MCF 10A (cell line): Measurements from ENCODE around the gene FAM174A. TPM values are rescaled to one million over a fixed set of nuclear protein-coding genes. Genes with fewer than 3 reads are reported as not detected.

Source experiments
- Bru-seq: library from RNA; stranded (reverse); fragments of 400-500 nt; gene quantifications from one replicate; lab custom pipeline; 2021; lab: Mats Ljungman, UMichigan
- BruChase-seq, 2 experiments: library from RNA; stranded (reverse); fragments of 400-500 nt; gene quantifications; one replicate each; lab custom pipeline; 2021; lab: Mats Ljungman, UMichigan
- BruUV-seq: library from RNA; stranded (reverse); fragments of 400-500 nt; replicated peaks from 2 replicates; lab custom pipeline; 2021; lab: Mats Ljungman, UMichigan
- CTCF ChIA-PET: fragments of 300-600 bp; sonication (Branson Sonifier 250); formaldehyde crosslinking; extraction: SDS; loops from one replicate; lab custom pipeline; 2021; ENCODE audit warnings: antibody characterized with exemption, inconsistent platforms; lab: Yijun Ruan, JAX
- POLR2A ChIA-PET: fragments of 300-600, 350-650 bp; sonication (Branson Sonifier 250); formaldehyde crosslinking; extraction: SDS; loops from one replicate; lab custom pipeline; 2020; ENCODE audit warnings: antibody characterized with exemption, inconsistent platforms; lab: Yijun Ruan, JAX
- DNase-seq: peaks from one replicate; pipeline ENCODE4 v3.0.0-alpha.2; 2018; ENCODE audit not compliant: unreplicated experiment
- H3K27ac Mint-ChIP-seq: one replicate; pipeline ENCODE4 v1.8.0; 2022; ENCODE audit warnings: mild to moderate bottlenecking, low read depth, mixed read lengths; ENCODE audit not compliant: unreplicated experiment
- H3K27me3 Mint-ChIP-seq: one replicate; pipeline ENCODE4 v1.8.0; 2022; ENCODE audit warnings: mixed read lengths; ENCODE audit not compliant: insufficient read depth, unreplicated experiment
- H3K36me3 Mint-ChIP-seq: one replicate; pipeline ENCODE4 v1.8.0; 2022; ENCODE audit warnings: mild to moderate bottlenecking, moderate library complexity, mixed read lengths; ENCODE audit not compliant: insufficient read depth, unreplicated experiment
- H3K4me1 Mint-ChIP-seq: one replicate; pipeline ENCODE4 v1.8.0; 2022; ENCODE audit warnings: mixed read lengths; ENCODE audit not compliant: insufficient read depth, unreplicated experiment
- H3K4me3 Mint-ChIP-seq: one replicate; pipeline ENCODE4 v1.8.0; 2022; ENCODE audit warnings: mild to moderate bottlenecking, moderate library complexity, mixed read lengths; ENCODE audit not compliant: unreplicated experiment
- H3K9me3 Mint-ChIP-seq: one replicate; pipeline ENCODE4 v1.8.0; 2022; ENCODE audit warnings: mixed read lengths; ENCODE audit not compliant: unreplicated experiment
- CTCF ChIP-seq: fragments of 200-600 bp; IDR thresholded peaks from one replicate; pipeline ENCODE4 v1.8.0; 2022; ENCODE audit warnings: antibody characterized with exemption, mild to moderate bottlenecking; ENCODE audit not compliant: unreplicated experiment
- intact Hi-C: fragments of 100-400 bp; cut with micrococcal nuclease; formaldehyde crosslinking; loops from 2 replicates; pipeline ENCODE4 v1.14.1; 2022
- long read RNA-seq: library from polyadenylated mRNA; stranded (forward); transcript quantifications from one replicate; pipeline ENCODE4 v2.0.0, GENCODE V29; 2022
- total RNA-seq: library from RNA; stranded (reverse); gene quantifications from 2 replicates; pipeline ENCODE4 v1.2.3, GENCODE V29; 2022

Gene FAM174A
- total RNA-seq (9.7 and 15.4 TPM in 2 replicates), Bru-seq, nascent RNA (percentile 69 among the genes with signal in this experiment), BruChase-seq, experiment 1, labeled RNA remaining after a 6-hour chase (percentile 51 among the genes with signal in this experiment), BruChase-seq, experiment 2, labeled RNA remaining after a 2-hour chase (percentile 52 among the genes with signal in this experiment)
- long read RNA-seq, transcript FAM174A-201 (3 exons, 1,356 nt) = major isoform, 31 of 32 reads
- long read RNA-seq, partial matches to known transcripts = 0 of 32 reads
- long read RNA-seq, other reads (novel, unspliced or antisense) = 1 of 32 reads

- no peak for TF ChIP-seq CTCF
- intact Hi-C loops = no loop called here
Measured at GRCh38 chr5:100535060-100536005, at the start of gene FAM174A. Gene FAM174A (plus strand): TSS chr5:100535374. CDS start chr5:100535531, 157 bp downstream.

GRCh38 chr5:100493996-100494395, 41.2 kb upstream of the FAM174A start:
- no peak overlapping the region for H3K27ac Mint-ChIP-seq
- POLR2A ChIA-PET = no interaction called here
- TF ChIP-seq CTCF = no peak
- peaks cover 9% of the 10 kb centered on the region for H3K4me1 Mint-ChIP-seq
- peaks cover 18% of the 10 kb centered on the region for H3K9me3 Mint-ChIP-seq
- H3K36me3 Mint-ChIP-seq = no peaks in the 10 kb centered on the region
- no peak for DNase-seq
- no TSS peak for BruUV-seq
- H3K4me3 Mint-ChIP-seq = no peak overlapping the region
- no peaks in the 10 kb centered on the region for H3K27me3 Mint-ChIP-seq
- intact Hi-C loops = no loop called here
- CTCF ChIA-PET = no interaction called here

More at GRCh38 chr5:100535060-100536005, at the start of gene FAM174A:
- peaks cover 4% of the 10 kb centered on the region for H3K36me3 Mint-ChIP-seq
- ChIA-PET CTCF (interaction anchor here (0.5 to 2.1 kb wide), 3 partner anchors 17 to 229 kb away, joined by 3 to 7 read pairs (median 3); no protein-coding TSS in a partner anchor), POLR2A (interaction anchor here (0.7 to 4.0 kb wide), 16 partner anchors 9 to 368 kb away, joined by 3 to 27 read pairs (median 4); partner anchors contain the start of gene ST8SIA4)
- peaks cover 23% of the 10 kb centered on the region for H3K9me3 Mint-ChIP-seq
- peak within 1 kb of the TSS; percentile 92 for H3K27ac Mint-ChIP-seq
- peak; percentile 97 for DNase-seq
- BruUV-seq = no TSS peak
- no peaks in the 10 kb centered on the region for H3K27me3 Mint-ChIP-seq
- H3K4me3 Mint-ChIP-seq = peak within 1 kb of the TSS; percentile 81
- peaks cover 25% of the 10 kb centered on the region for H3K4me1 Mint-ChIP-seq

- no peak overlapping the region for H3K4me3 Mint-ChIP-seq
- peaks cover 9% of the 10 kb centered on the region for H3K4me1 Mint-ChIP-seq
- intact Hi-C loops = no loop called here
- no peaks in the 10 kb centered on the region for H3K27me3 Mint-ChIP-seq
- CTCF ChIA-PET = interaction anchor here (0.6 to 2.5 kb wide), 5 partner anchors 11 to 1418 kb away, joined by 3 to 12 read pairs (median 4); no protein-coding TSS in a partner anchor
- no peaks in the 10 kb centered on the region for H3K36me3 Mint-ChIP-seq
- TF ChIP-seq CTCF = no peak
- BruUV-seq = no TSS peak
- H3K9me3 Mint-ChIP-seq = no peaks in the 10 kb centered on the region
- POLR2A ChIA-PET = interaction anchor here (0.9 to 1.4 kb wide), 2 partner anchors 10 to 11 kb away, joined by 3 read pairs; no protein-coding TSS in a partner anchor
- no peak overlapping the region for H3K27ac Mint-ChIP-seq
- DNase-seq = no peak
Measured at GRCh38 chr5:100496296-100496695, 38.9 kb upstream of the FAM174A start.
